Medulla oblongata (tissue), 1 donor: ENCODE data around the gene C3orf52.

Experiments
- DNase-seq: peaks from one replicate; pipeline ENCODE4 v3.0.0-alpha.2; 2015; ENCODE audit errors: extremely low spot score

C3orf52 gene

DNA sequence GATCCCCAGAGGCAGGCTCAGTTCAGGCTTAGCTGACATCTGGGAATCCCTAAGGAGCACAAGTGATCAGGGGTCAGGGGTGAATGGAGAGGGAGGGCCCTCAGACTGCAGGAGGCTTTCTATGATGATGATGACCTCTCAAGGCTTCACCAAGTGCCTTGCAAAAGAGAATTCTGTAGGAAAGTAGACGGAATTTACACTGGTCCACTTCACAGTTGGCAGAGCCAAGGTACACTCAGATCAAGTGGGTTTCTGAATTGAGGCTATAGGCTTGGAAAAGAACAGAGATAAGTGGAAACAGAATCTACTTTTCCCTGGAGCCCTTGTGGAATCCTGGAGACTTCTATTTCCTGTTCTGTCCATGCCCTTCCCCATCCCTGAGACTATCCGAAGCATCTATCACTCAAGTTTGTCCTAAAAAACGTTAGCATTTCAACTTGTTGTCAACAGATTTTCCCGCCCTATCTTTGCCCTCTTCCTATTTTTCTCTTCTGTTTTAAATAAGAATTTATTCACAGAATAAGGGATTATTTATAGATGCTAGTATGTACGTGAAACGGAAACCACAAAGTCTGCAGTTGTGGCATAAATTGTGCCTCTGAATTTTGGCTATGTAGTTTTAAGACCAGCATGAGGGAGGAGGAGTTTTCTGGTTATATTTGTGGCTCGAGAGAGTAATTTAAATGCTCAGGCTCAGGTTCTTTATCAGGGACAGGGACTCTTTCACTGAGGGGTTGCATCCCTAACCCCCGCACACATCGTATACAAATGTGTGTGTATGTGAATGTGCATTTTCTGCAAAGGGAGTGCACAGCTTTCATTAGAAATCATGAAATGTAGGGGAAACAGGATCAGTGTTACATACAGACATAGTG, 34.0 kb downstream of the C3orf52 start:
- DNase-seq = no peak

DNA sequence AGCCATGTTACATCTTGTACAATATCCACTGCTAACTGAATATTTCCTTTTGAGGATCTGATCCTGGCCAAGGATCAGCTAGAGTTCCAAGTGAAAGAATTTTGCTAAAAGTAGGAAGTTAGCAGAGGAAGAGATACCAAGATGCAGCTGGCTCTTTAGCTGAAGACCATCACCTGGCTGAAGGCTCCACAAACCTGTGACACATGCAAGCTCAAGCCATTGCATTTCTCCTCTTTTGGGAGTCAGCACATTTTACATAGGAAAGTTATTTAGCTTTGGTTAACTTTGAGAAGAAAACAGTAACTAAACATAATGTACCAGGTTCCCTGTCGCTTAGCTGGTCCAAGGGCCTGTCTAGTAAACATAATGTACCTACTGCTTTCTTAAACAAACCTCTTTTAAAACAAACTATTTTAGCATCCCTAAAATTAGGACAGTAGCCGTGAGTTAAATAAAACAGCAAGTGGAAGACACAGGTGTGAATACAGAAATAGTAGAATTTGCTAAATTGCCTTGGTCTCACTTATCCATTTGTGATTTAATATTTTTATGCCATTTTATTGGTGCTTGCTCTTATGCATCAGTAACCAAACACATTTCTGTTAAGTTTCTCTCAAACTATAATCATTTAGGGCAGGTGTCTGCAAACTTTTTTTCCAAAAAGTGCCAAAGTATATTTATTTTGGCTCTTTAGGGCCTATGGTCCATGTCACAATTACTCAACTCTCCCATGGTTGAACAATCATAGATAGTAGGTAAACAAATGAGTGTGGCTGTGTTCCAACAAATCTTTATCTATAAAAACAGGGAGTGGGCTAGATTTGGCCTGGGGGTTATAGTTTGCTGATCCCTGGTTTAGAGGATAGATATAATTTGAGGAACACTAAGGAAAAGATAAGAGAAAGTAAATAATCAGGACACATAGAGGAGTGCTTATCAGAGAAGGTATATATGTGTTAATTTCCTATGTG, 35.7 kb downstream of the C3orf52 start:
- no peak for DNase-seq

DNA sequence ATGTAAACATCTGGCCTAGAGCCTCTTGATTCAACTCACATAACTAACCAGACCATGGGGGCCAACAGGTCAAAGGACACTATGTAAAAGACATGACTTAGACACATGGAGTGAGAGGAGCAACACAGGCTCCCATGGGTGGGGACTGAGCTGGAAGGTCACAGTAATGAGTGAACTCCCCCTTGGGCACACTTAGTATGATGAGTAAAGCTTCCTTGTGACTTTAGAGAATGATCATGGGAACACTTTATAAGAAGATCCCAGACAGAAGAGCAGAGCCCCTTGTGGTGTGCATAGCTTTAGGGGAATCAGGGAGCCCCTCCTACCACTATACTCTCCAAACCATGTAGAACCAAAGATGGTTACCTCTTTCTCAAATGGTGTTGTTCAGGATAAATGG, 36.7 kb downstream of the C3orf52 start:
- DNase-seq = no peak

DNA sequence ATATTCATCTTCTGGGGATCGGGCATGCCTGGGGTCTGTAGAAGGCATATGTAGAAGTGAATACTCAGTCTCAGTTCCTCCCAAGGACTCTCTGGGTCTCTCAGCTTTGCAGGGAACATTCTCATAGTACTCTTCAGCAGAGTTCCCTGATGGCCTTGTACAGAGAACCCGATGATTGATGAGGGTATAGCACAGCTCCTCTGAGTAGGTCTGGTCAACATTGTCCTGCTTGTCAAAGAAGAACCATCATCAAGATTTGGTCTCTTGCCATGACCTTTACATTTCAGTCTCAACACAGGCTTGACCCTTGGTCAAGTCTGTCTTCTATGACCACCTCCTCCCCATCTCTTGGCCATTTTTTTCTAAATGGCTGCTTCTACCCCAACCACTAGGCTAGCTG, 37.4 kb downstream of the C3orf52 start:
- no peak for DNase-seq

GRCh38 chr3:112124907-112125607, 38.9 kb downstream of the C3orf52 start:
- DNase-seq = no peak

DNA sequence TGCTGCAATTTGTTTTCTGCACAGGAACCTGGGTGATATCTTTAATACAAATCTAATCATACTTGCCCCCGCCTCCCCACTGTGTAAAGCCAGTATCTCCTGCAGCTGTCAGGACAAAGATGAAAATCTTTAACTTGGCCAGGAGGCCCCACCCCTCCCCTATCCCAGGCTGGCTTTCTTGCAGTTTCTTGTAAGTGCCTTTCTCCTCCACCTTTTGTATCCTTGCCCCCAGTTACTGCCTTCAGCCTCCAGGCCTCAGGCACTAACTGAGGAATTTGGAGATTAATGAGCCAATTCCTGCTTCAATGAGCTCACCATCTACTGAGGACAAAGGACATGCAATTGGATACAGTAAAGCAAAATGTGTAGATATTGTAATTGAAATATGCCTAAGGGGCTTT, 40.3 kb downstream of the C3orf52 start:
- DNase-seq = no peak

DNA sequence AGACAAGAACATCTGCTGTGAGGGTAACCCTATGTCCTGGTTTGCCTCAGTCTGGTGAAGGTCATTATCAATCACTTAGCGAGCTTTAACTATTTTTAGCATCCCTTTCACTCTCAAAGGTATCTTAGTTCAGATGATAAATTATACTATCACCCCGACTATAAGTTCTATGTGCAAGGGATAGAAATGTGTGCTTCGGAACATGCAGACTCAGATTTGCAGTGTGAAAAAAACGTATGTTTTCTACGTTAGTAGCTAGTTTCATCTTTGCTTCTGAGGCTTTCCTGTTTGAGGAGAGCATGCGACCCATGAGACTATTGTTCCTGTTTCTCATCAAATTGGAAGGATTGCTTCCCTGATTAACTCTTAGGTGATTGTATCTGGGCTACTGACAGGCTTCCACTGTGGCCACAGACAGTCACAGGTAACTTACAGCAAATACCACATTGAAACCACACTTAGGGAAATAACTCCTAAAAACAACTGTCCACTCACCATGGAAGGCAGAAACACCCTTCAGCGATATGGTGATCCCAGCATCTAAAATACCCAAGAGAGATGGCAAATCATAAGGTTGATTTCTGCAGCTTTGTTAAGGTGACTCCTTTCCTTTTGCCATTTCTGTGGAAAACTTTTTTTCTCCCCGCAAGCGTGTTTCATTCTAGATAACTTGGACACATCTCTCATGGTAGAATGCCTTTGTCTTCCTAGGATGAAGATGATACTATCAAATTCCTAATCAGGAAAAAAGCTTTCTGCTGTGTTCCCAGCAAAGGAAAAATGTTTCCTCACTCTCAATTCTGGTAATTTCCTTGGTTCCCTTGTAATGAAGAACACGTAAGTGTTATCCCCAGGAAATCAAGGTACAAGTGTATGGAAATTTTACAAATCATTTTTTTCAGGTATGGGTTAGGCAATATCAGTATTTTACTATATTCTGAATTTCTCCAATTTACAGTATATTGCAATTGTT, 41.6 kb downstream of the C3orf52 start:
- peak; percentile 68 for DNase-seq

DNA sequence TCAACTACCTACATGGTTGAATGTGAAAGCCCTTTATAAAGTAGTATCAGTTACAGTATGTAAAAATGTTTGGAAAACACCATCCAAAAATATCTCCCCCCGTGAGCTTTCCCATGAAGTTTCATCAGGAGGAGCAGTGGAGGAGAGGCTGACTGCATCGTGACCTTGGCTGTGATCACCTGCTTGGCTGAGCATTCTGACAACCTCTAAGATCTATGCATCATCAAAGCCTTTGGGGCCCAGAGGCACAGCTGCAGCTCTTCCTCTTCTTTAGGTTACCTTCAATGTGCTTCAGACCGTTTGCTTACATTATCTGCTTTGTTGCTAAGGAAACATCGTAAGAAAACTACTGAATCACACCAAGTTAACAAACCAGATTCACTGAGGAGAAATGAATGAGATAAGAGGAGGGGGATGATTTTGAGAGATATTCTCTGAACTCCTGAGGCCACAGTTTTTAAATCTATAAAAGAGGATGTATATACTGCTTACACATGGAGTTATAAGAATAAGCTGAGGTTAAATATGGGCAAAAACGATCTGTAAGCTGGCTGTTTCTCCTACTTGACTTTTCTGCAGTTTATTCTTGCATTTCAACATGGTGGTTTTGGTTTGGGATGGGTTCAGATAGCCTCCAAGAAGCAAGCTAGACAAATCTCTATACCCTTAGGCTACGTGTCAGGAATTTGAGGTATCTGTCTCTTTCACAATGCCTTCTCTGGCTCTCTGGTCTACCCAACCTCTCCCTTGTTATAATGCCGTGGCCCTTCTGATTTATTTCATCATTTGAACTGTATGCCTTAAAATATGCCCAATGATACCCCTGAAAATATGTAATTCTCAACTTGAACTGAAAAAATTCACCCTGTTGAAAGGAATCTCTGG, 42.9 kb downstream of the C3orf52 start:
- DNase-seq = no peak

DNA sequence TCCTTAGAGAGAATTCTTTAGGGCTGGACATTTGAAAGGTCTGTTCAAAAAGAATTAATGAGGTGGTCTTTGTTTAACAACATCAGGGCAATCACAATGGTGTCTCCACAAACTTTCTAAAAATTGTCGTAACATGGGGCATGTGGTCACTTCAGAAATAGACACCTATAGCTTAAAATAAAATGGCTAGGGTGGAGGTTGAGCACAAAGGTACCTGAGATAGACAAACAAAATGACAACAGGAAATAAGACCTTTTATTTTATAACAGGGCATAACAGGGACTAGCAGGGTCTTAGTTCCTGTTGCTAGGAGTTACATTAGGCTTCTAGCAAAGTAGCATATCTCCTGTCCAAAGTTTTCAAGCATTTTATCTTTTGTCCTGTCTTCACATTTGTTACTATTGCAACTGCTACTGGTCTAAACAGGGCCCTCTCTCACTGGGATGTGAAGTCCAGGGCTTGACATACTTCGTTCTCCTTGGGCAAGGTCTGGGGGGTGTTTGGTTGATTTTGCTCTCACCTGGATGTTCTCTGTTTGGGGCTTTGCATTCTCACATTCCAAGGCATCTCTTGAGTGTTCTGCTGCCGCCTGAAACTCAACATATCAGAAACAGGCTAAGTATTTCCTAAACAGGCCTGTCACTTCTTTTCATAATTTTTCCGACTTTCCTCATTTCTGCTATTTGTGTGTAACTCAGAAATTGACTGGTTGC, 43.9 kb downstream of the C3orf52 start:
- DNase-seq = no peak

- no peak for DNase-seq
Measured at GRCh38 chr3:112130638-112130993, 44.4 kb downstream of the C3orf52 start.

GRCh38 chr3:112131111-112131510, 44.9 kb downstream of the C3orf52 start:
- no peak for DNase-seq

DNA sequence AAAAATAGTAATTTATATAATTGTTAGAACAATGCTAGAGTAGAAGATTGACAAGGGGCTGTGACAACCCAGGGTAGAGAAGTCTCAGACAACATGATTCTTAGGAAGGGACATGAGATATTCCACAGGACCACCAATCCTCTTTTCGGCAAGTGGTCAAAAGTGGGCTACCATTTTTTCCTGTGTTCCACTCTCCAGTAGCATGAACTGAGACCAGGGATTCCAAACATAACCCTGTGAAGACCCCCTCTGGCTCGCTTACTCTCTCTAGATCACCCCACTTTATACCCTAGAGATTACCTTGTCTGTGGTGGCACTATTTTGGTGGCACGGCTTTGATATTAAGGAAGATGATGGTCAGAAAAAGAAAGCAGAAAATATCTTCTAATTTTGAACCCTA, 45.9 kb downstream of the C3orf52 start:
- no peak for DNase-seq

GRCh38 chr3:112132554-112132953, 46.4 kb downstream of the C3orf52 start:
- no peak for DNase-seq

DNA sequence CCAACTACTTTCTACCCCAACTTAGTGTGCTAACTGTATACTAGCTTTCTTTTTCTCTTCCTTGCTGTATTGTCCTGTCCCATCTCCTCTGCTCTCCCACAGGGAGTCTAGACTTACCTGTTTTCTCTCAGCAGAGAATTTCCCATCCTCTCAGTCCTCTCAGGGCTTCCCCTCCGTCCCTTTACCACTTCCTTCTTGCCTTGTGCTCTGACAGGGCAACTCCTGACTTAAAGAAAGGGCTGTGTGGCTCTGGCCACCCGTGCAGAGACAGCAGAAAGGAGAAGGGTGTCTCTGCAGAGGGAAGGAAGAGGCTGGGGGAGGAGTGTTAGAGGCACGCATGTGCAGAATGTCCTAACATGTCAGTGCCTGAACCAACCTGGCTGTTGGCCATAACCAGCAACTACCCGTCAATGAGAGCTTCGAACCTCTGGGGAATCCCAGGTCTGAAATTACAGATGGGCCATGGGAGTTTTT, 46.8 kb downstream of the C3orf52 start, which contains the start of gene GCSAM:
GCSAM (minus strand) TSS at position 274 of the 474 bp plus-strand sequence; CDS start at position 146, 128 bp downstream.
- DNase-seq = peak; percentile 87

DNA sequence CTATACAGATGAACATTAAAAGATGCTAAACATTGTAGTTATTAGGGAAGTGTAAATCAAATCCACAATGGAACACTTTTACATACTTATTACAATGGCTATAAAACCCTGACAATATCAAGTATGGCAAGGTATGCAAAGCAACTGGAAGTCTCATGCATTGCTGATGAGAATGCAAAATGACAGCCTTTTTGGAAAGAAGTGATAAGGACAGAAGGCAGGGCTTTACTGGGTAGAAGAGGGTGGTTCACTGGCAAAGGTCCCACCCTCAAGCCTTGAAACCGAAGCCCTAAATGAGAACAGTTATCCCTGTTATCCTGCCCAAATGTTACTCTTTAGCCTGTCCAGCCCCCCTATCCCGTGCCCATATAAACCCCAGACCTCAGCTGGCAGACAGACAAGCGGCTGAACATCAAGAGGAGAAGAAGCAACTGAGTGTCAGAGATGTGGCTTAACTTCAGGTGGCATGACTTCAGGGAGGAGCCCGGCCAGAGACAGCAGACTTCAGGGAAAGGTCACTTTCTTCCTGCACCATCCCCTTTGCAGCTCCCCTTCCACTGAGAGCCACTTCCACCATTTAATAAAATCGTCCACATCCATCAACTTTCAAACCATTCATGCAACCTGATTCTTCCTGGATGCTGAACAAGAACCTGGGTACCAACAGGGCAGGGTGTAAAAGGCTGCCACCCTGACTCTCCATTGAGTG, 47.6 kb downstream of the C3orf52 start:
- DNase-seq = no peak

DNA sequence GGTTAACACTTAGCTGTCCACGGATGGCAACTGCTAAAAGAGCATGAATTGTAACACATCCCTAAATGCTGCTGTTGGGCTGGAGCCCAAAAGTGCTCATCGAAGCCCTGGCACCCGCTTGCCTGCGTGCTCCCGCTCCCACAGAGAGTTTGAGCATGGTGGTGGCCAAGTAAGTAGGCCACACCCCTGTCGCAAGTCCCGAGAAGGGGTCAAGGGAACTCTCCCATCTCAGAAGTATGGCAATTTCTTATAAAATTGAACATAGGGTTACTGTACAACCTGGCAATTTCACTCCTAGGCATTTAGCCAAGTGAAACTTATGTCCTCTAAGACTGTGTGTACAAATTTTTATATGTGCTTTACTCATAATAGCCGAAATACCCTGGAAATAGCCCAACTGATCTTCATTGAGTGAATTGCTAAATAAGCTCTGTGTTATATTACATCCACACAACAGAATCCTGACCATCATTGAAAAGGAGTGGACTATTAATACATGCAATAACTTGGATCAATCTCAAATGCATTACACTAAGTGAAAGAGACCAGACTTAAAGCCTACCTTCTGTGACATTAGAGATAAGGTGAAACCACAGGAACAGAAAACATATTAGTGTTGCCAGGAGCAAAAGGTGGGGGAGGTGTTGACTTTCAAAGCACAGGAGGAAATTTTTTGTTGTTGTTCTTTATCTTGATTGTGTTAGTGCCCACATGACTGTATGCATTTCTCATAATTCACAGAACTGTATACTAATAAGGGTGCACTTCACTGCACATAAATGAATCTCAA, 48.3 kb downstream of the C3orf52 start:
- no peak for DNase-seq

DNA sequence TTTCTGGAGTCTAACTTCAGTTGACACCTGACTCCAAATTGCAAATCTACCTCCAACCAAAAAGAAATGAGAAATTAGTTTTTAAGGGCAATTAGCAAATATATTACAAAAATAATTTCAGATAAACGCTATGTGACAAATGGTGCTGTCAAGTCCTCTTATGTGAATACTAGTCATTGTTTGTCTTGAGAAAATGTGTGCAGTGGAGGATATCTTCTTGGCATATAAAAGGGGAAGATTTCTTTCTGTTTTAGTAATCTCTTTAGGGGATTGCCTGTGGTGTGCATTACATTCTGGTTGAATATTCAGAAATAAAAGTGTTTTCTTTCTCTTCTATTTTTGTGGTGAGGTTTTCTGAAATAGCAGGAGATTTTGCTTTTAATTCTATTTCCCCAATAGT, 49.9 kb downstream of the C3orf52 start:
- DNase-seq = no peak
